ENCODE data around the gene VDAC2. TPM values are rescaled to one million over a fixed set of nuclear protein-coding genes. Genes with fewer than 3 reads are reported as not detected.

The VDAC2 gene
- total RNA-seq, 4 donors from 2014 or later: 113 to 144 (median 122) TPM

GRCh38 chr10:75269605-75270004, 59.0 kb downstream of the VDAC2 start:
- Histone ChIP-seq H3K4me3 (replicated peaks in 1 of 3) (no peak overlapping the region), H3K27me3 (no peaks in the 10 kb centered on the region), H3K9me3 (no peaks in the 10 kb centered on the region), H3K4me1 (no peaks in the 10 kb centered on the region), H3K36me3 (no peaks in the 10 kb centered on the region), H3K27ac (no peak overlapping the region)
- WGBS, 2 donors: 88 to 96% methylated on average over 5 of the region's 5 CpGs
- no peak for DNase-seq
- intact Hi-C loops (cut with DNase I): no loop called here
- no peak for TF ChIP-seq POLR2A (IDR thresholded peaks at IDR 0.05)
- TF ChIP-seq CTCF (IDR thresholded peaks at IDR 0.05): no peak

GRCh38 chr10:75272094-75272493, 61.5 kb downstream of the VDAC2 start:
- TF ChIP-seq POLR2A (IDR thresholded peaks at IDR 0.05) (no peak), CTCF (IDR thresholded peaks at IDR 0.05) (no peak)
- Histone ChIP-seq H3K9me3 (no peaks in the 10 kb centered on the region), H3K4me1 (peaks cover 0 to 2% of the 10 kb centered on the region in 2 donors), H3K27me3 (no peaks in the 10 kb centered on the region), H3K27ac (no peak overlapping the region), H3K36me3 (no peaks in the 10 kb centered on the region), H3K4me3 (replicated peaks in 1 of 3) (no peak overlapping the region)
- DNase-seq: no peak
- intact Hi-C loops (cut with DNase I): no loop called here
- 91 to 92% methylated on average over 5 of the region's 5 CpGs for whole genome bisulfite sequencing, 2 donors

- Histone ChIP-seq H3K4me3 (replicated peaks in 1 of 3) (no peak overlapping the region), H3K27ac (no peak overlapping the region), H3K36me3 (no peaks in the 10 kb centered on the region), H3K27me3 (no peaks in the 10 kb centered on the region), H3K4me1 (peaks cover 0 to 2% of the 10 kb centered on the region in 2 donors), H3K9me3 (no peaks in the 10 kb centered on the region)
- intact Hi-C loops (cut with DNase I): no loop called here
- TF ChIP-seq POLR2A (IDR thresholded peaks at IDR 0.05) (no peak), CTCF (IDR thresholded peaks at IDR 0.05) (no peak)
- no peak for DNase-seq
- 66% methylated on average over 7 of the region's 7 CpGs for WGBS, 2 donors
Observed at GRCh38 chr10:75272896-75273295, 62.3 kb downstream of the VDAC2 start.

GRCh38 chr10:75276069-75276872, 65.7 kb downstream of the VDAC2 start:
- 32 to 35% methylated on average over 38 to 39 of the region's 46 CpGs for WGBS, 2 donors
- Histone ChIP-seq H3K36me3 (no peaks in the 10 kb centered on the region), H3K27me3 (no peaks in the 10 kb centered on the region), H3K4me1 (peaks cover 0 to 2% of the 10 kb centered on the region in 2 donors), H3K9me3 (no peaks in the 10 kb centered on the region), H3K27ac (no peak overlapping the region), H3K4me3 (replicated peaks in 1 of 3) (no peak overlapping the region)
- DNase-seq: peak; percentile 30 to 40
- TF ChIP-seq POLR2A (IDR thresholded peaks at IDR 0.05) (no peak), CTCF (IDR thresholded peaks at IDR 0.05) (no peak)
- intact Hi-C loops (cut with DNase I): no loop called here

GRCh38 chr10:75280236-75280635, 69.6 kb downstream of the VDAC2 start:
- intact Hi-C loops (cut with DNase I): no loop called here
- DNase-seq: no peak
- Histone ChIP-seq H3K27ac (no peak overlapping the region), H3K9me3 (no peaks in the 10 kb centered on the region), H3K27me3 (no peaks in the 10 kb centered on the region), H3K4me3 (replicated peaks in 1 of 3) (no peak overlapping the region), H3K36me3 (no peaks in the 10 kb centered on the region), H3K4me1 (peaks cover 0 to 6% of the 10 kb centered on the region in 2 donors)
- TF ChIP-seq CTCF (IDR thresholded peaks at IDR 0.05) (no peak), POLR2A (IDR thresholded peaks at IDR 0.05) (no peak)
- WGBS, 2 donors: 80 to 95% methylated on average over 2 of the region's 2 CpGs
